HepG2 (cell line): ENCODE measurements around the gene PRICKLE2. TPM values are rescaled to one million over a fixed set of nuclear protein-coding genes. Genes with fewer than 3 reads are reported as not detected.

Experiments used
- ATAC-seq: fragments of 200-7000 bp; cut with Tn5 transposase; 3 replicates; pipeline ENCODE4 v1.9.1; 2020; ENCODE audit warnings: mild to moderate bottlenecking, moderate library complexity
- BruUV-seq: library from RNA; stranded (reverse); fragments of 400-500 nt; replicated peaks from 2 replicates; lab custom pipeline; 2021; lab: Mats Ljungman, UMichigan
- CTCF ChIA-PET: fragments of 300-600 bp; formaldehyde crosslinking; extraction: SDS; loops from one replicate; lab custom pipeline; 2021; ENCODE audit warnings: low total read pairs, inconsistent platforms, low intra/inter-chr PET ratio; lab: Yijun Ruan, JAX
- POLR2A ChIA-PET: fragments of 350-600 bp; sonication (Branson Sonifier 250); formaldehyde crosslinking; loops from one replicate; lab custom pipeline; 2020; ENCODE audit warnings: antibody characterized with exemption, inconsistent platforms; lab: Yijun Ruan, JAX
- DNase-seq: peaks from one replicate; pipeline ENCODE4 v3.0.0-alpha.2; 2015; ENCODE audit warnings: low spot score
- FAIRE-seq: peaks from 3 replicates; lab custom pipeline; 2011; peaks lifted over from hg19 to GRCh38; lab: Jason Lieb, UNC
- H2AFZ ChIP-seq: one replicate; pipeline ENCODE4 v1.6.1; 2011; ENCODE audit warnings: low read length, inconsistent platforms
- H3K27ac ChIP-seq: fragments of 300-600 bp; 3 replicates; pipeline ENCODE4 v1.8.0; 2011; ENCODE audit warnings: mixed run types, mild to moderate bottlenecking, mixed read lengths, low read length, inconsistent platforms; ENCODE audit not compliant: insufficient read depth; ENCODE audit errors: extremely low read length
- H3K27me3 ChIP-seq, 2 experiments: fragments of 200-600 bp in 1 of 2; 2 replicates in 1 of 2; 3 replicates in 1 of 2; pipeline versions ENCODE4 v1.6.0 to v1.8.0; 2011; ENCODE audit warnings: low read length in 2 of 2, mild to moderate bottlenecking in 2 of 2, moderate library complexity in 2 of 2, inconsistent platforms in 1 of 2; ENCODE audit not compliant: insufficient read depth in 2 of 2, control insufficient read depth in 1 of 2
- H3K36me3 ChIP-seq, 2 experiments: fragments of 200-600 bp in 1 of 2; replicated peaks in 1 of 2; 2 replicates in 1 of 2; 3 replicates in 1 of 2; pipeline versions ENCODE4 v1.5.1 to v1.8.0; 2011; ENCODE audit warnings: low read length in 2 of 2, inconsistent platforms in 1 of 2; ENCODE audit not compliant: insufficient read depth in 2 of 2, control insufficient read depth in 1 of 2
- H3K4me1 ChIP-seq: 2 replicates; pipeline ENCODE4 v1.5.1; 2012; ENCODE audit warnings: low read length, inconsistent platforms; ENCODE audit not compliant: insufficient read depth
- H3K4me2 ChIP-seq: 2 replicates; pipeline ENCODE4 v1.6.0; 2011; ENCODE audit warnings: low read depth, low read length, inconsistent platforms
- H3K4me3 ChIP-seq, 3 experiments: fragments of 200-600 bp in 1 of 3; sonication (generic), shearing (Covaris generic) in 1 of 3; replicated peaks in 1 of 3; 2 replicates each; pipeline ENCODE4 v1.5.1; 2011 to 2016; ENCODE audit warnings: low read length in 3 of 3, inconsistent platforms in 2 of 3, low read depth in 2 of 3, mild to moderate bottlenecking in 2 of 3, control low read depth in 1 of 3, mixed read lengths in 1 of 3; ENCODE audit not compliant: insufficient read depth in 1 of 3
- H3K79me2 ChIP-seq: one replicate; pipeline ENCODE4 v1.6.1; 2011; ENCODE audit warnings: low read length, inconsistent platforms; ENCODE audit not compliant: insufficient read depth
- H3K9ac ChIP-seq: 2 replicates; pipeline ENCODE4 v1.6.0; 2011; ENCODE audit warnings: mild to moderate bottlenecking, low read depth, low read length, inconsistent platforms; ENCODE audit not compliant: insufficient read depth
- H3K9me3 ChIP-seq: 2 replicates; pipeline ENCODE4 v1.5.1; 2012; ENCODE audit warnings: mild to moderate bottlenecking, low read length
- H4K20me1 ChIP-seq: 2 replicates; pipeline ENCODE4 v1.6.0; 2011; ENCODE audit warnings: inconsistent platforms, mild to moderate bottlenecking, low read length, moderate library complexity; ENCODE audit not compliant: insufficient read depth
- AKAP8 ChIP-seq: sonication (generic); formaldehyde crosslinking; IDR thresholded peaks from 2 replicates; pipeline ENCODE4 v1.5.1; 2020; ENCODE audit warnings: mild to moderate bottlenecking, missing genetic modification reagents
- REL ChIP-seq: sonication (generic); formaldehyde crosslinking; conservative IDR thresholded peaks from 2 replicates; pipeline ENCODE4 v1.8.0; 2022; ENCODE audit warnings: mild to moderate bottlenecking, missing genetic modification reagents, moderate library complexity
- SCMH1 ChIP-seq: sonication (generic); formaldehyde crosslinking; IDR thresholded peaks from 2 replicates; pipeline ENCODE4 v1.9.0; 2021; ENCODE audit warnings: missing genetic modification reagents, mild to moderate bottlenecking, borderline replicate concordance
- SIX1 ChIP-seq: sonication (generic); formaldehyde crosslinking; IDR thresholded peaks from 2 replicates; pipeline ENCODE4 v1.4.0; 2020; ENCODE audit warnings: missing genetic modification reagents, borderline replicate concordance
- ZBTB21 ChIP-seq: sonication (generic); formaldehyde crosslinking; IDR thresholded peaks from 2 replicates; pipeline ENCODE4 v1.4.0; 2020; ENCODE audit warnings: missing genetic modification reagents
- ZBTB49 ChIP-seq: sonication (generic); formaldehyde crosslinking; IDR thresholded peaks from 2 replicates; pipeline ENCODE4 v1.4.0; 2020; ENCODE audit warnings: missing genetic modification reagents, borderline replicate concordance
- WGBS: methylation state at CpG from one replicate; pipeline ENCODE4 v1.1.6; 2017; ENCODE audit warnings: low lambda C conversion rate; 5-methylcytosine and 5-hydroxymethylcytosine counted together
- in situ Hi-C: cut with HindIII; loops from 2 replicates; pipeline ENCODE4 v1.10.0; 2017; ENCODE audit warnings: low pct_unique_long_range_greater_than_20kb; ENCODE audit not compliant: extremely low pct_ligation_motif_present
- intact Hi-C: fragments of 100-400 bp; cut with micrococcal nuclease; formaldehyde crosslinking; loops from one replicate; pipeline ENCODE4 v1.10.0; 2022; ENCODE audit not compliant: unreplicated experiment
- polyA plus RNA-seq, 8 experiments: library from polyadenylated mRNA; depleted of rRNA in 3 of 8; stranded (reverse) in 7 of 8; unstranded in 1 of 8; fragments of >200 nt; fragmentation: Illumina TruSeq in 4 of 8; extraction: Trizol in 4 of 8; gene quantifications; 2 replicates each; pipeline versions ENCODE4 v1.2.1 to v1.2.3, GENCODE V29; 2011 to 2016; ENCODE audit warnings: low read depth in 4 of 8, missing spikeins in 1 of 8, mixed read lengths in 1 of 8; ENCODE audit not compliant: insufficient read depth in 1 of 8
- total RNA-seq, 5 experiments: library from RNA; depleted of rRNA; stranded (reverse); fragments of >200 nt; fragmentation: Illumina TruSeq; extraction: Trizol; gene quantifications; 2 replicates each; pipeline ENCODE4 v1.2.3, GENCODE V29; 2016; ENCODE audit warnings: low read depth in 1 of 5
- TF ChIP-seq, protein P1 (sequence below): IDR thresholded peaks from 2 replicates; pipeline ENCODE4 v1.6.1; 2016; ENCODE audit warnings: low read depth, control low read depth
- TF ChIP-seq, protein P2 (sequence below): sonication (generic); formaldehyde crosslinking; IDR thresholded peaks from 2 replicates; pipeline ENCODE4 v1.4.0; 2020; ENCODE audit warnings: mild to moderate bottlenecking, missing genetic modification reagents
- TF ChIP-seq, protein P3 (sequence below): sonication (generic); formaldehyde crosslinking; IDR thresholded peaks from 2 replicates; pipeline ENCODE4 v1.4.0; 2020; ENCODE audit warnings: mild to moderate bottlenecking, missing genetic modification reagents
- TF ChIP-seq, protein P4 (sequence below): sonication (generic); formaldehyde crosslinking; IDR thresholded peaks from 2 replicates; pipeline ENCODE4 v1.5.1; 2020; ENCODE audit warnings: missing genetic modification reagents, mild to moderate bottlenecking, borderline replicate concordance

Gene PRICKLE2
- total and polyA plus RNA-seq, 2 of the 13 experiments (the other 11 are each of a cell fraction or from before 2014, with no cell fraction given): 0.01 to 0.07 TPM

- Histone ChIP-seq H3K79me2 (no peaks in the 10 kb centered on the region), H4K20me1 (no peaks in the 10 kb centered on the region), H3K9me3 (no peaks in the 10 kb centered on the region), H3K9ac (no peak overlapping the region), H2AFZ (no peak overlapping the region), H3K27me3 (0 out of 5 replicates have a peak, but pooled peaks cover 0 to 4% of the 10 kb centered on the region in 2 experiments), H3K36me3 (no peaks in the 10 kb centered on the region), H3K4me2 (no peak overlapping the region), H3K27ac (no peak overlapping the region), H3K4me1 (no peaks in the 10 kb centered on the region), H3K4me3 (no peak overlapping the region)
- FAIRE-seq (no peak), DNase-seq (no peak), ATAC-seq (no peak)
- intact Hi-C loops: no loop called here
- BruUV-seq: no TSS peak
- POLR2A ChIA-PET: no interaction called here
- in situ Hi-C loops: no loop called here
- CTCF ChIA-PET: no interaction called here
- 2% methylated on average over 3 of the region's 3 CpGs for WGBS
- TF ChIP-seq, protein P1, sequence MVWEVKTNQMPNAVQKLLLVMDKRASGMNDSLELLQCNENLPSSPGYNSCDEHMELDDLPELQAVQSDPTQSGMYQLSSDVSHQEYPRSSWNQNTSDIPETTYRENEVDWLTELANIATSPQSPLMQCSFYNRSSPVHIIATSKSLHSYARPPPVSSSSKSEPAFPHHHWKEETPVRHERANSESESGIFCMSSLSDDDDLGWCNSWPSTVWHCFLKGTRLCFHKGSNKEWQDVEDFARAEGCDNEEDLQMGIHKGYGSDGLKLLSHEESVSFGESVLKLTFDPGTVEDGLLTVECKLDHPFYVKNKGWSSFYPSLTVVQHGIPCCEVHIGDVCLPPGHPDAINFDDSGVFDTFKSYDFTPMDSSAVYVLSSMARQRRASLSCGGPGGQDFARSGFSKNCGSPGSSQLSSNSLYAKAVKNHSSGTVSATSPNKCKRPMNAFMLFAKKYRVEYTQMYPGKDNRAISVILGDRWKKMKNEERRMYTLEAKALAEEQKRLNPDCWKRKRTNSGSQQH: no peak
- no peak for TF ChIP-seq SCMH1 (CRISPR knock-in tag)
- TF ChIP-seq REL (CRISPR knock-in tag): no peak
- no peak for TF ChIP-seq ZBTB49 (CRISPR knock-in tag)
- TF ChIP-seq, protein P2, sequence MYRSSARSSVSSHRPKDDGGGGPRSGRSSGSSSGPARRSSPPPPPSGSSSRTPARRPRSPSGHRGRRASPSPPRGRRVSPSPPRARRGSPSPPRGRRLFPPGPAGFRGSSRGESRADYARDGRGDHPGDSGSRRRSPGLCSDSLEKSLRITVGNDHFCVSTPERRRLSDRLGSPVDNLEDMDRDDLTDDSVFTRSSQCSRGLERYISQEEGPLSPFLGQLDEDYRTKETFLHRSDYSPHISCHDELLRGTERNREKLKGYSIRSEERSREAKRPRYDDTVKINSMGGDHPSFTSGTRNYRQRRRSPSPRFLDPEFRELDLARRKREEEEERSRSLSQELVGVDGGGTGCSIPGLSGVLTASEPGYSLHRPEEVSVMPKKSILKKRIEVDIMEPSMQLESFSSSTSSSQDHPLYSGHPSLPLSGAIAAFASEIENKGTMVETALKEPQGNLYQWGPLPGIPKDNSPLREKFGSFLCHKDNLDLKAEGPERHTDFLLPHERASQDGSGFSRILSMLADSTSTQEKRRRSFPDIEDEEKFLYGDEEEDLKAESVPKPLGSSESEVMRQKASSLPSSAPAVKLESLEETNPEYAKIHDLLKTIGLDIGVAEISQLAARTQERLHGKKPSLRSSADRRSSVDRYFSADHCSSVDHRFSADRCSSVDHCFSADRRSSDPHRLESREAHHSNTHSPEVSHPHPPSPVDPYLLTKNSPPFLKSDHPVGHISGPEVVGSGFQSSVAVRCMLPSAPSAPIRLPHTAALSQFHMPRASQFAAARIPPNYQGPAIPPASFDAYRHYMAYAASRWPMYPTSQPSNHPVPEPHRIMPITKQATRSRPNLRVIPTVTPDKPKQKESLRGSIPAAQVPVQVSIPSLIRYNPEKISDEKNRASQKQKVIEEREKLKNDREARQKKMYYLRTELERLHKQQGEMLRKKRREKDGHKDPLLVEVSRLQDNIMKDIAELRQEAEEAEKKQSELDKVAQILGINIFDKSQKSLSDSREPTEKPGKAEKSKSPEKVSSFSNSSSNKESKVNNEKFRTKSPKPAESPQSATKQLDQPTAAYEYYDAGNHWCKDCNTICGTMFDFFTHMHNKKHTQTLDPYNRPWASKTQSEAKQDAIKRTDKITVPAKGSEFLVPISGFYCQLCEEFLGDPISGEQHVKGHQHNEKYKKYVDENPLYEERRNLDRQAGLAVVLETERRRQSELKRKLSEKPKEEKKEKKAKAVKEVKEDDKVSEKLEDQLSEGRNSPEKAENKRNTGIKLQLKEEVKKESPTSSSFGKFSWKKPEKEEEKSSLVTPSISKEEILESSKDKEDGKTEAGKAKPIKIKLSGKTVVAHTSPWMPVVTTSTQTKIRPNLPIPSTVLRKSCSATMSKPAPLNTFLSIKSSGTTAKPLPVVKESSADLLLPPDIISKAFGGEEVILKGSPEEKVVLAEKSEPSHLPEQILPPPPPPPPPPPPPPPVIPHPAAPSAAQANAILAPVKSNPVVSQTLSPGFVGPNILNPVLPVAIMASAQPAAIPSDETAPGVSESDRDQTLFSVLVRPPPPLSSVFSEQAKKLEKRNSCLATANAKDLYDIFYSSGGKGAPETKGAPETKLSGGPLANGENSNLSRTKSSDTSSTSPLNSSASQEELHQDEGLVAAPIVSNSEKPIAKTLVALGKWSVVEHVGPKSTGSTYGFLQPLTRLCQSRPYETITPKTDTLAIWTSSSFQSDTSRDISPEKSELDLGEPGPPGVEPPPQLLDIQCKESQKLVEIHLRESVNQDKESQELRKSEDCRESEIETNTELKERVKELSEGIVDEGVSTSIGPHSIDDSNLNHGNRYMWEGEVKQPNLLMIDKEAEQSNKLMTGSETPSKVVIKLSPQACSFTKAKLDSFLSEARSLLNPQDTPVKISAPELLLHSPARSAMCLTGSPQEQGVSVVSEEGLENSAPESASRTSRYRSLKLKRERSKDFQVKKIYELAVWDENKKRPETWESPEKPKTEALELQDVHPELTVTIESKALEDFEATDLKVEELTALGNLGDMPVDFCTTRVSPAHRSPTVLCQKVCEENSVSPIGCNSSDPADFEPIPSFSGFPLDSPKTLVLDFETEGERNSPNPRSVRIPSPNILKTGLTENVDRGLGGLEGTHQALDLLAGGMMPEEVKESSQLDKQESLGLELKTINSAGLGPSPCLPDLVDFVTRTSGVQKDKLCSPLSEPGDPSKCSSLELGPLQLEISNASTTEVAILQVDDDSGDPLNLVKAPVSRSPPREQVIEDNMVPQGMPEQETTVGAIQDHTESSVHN (CRISPR knock-in tag): no peak
- TF ChIP-seq AKAP8 (CRISPR knock-in tag): no peak
- TF ChIP-seq, protein P3, sequence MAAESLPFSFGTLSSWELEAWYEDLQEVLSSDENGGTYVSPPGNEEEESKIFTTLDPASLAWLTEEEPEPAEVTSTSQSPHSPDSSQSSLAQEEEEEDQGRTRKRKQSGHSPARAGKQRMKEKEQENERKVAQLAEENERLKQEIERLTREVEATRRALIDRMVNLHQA (CRISPR knock-in tag): no peak
- TF ChIP-seq, protein P4, sequence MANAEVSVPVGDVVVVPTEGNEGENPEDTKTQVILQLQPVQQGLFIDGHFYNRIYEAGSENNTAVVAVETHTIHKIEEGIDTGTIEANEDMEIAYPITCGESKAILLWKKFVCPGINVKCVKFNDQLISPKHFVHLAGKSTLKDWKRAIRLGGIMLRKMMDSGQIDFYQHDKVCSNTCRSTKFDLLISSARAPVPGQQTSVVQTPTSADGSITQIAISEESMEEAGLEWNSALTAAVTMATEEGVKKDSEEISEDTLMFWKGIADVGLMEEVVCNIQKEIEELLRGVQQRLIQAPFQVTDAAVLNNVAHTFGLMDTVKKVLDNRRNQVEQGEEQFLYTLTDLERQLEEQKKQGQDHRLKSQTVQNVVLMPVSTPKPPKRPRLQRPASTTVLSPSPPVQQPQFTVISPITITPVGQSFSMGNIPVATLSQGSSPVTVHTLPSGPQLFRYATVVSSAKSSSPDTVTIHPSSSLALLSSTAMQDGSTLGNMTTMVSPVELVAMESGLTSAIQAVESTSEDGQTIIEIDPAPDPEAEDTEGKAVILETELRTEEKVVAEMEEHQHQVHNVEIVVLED (CRISPR knock-in tag): no peak
- TF ChIP-seq SIX1 (CRISPR knock-in tag): no peak
- TF ChIP-seq ZBTB21 (CRISPR knock-in tag): no peak
Observed at GRCh38 chr3:64048631-64049061, 176.6 kb downstream of the PRICKLE2 start.
